GM12801 (cell line): ENCODE results near the gene MUC13.

Experiments used
- TF ChIP-seq, protein P1 (sequence below): IDR thresholded peaks from one replicate; pipeline ENCODE4 v1.5.1; 2011; ENCODE audit warnings: control low read depth; ENCODE audit not compliant: insufficient read length; ENCODE audit errors: extremely low read depth

Gene MUC13

DNA sequence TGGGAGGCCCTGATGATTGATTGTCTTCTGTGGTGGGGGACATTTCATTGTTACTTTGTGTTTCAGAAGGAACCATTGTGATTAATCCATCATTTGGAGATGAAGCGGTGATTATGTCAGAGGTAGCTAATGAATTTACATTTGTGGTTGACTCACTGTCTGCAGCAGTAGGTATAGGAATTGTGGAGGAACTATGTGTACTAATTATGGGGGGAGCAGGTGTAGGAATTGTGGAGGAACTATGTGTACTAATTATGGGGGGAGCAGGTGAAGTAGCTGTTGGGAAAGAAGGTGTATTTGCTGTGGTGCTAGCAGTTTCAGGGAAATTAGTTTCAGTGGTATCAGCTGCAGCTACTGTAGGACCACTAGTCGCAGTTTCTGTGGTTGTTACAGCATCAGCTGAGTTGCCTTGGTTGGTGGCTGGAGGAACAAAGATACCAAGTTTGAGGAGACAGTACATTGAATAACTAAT is 6.9 kb downstream of the MUC13 start:
- TF ChIP-seq, protein P1, sequence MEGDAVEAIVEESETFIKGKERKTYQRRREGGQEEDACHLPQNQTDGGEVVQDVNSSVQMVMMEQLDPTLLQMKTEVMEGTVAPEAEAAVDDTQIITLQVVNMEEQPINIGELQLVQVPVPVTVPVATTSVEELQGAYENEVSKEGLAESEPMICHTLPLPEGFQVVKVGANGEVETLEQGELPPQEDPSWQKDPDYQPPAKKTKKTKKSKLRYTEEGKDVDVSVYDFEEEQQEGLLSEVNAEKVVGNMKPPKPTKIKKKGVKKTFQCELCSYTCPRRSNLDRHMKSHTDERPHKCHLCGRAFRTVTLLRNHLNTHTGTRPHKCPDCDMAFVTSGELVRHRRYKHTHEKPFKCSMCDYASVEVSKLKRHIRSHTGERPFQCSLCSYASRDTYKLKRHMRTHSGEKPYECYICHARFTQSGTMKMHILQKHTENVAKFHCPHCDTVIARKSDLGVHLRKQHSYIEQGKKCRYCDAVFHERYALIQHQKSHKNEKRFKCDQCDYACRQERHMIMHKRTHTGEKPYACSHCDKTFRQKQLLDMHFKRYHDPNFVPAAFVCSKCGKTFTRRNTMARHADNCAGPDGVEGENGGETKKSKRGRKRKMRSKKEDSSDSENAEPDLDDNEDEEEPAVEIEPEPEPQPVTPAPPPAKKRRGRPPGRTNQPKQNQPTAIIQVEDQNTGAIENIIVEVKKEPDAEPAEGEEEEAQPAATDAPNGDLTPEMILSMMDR, result no peak

DNA sequence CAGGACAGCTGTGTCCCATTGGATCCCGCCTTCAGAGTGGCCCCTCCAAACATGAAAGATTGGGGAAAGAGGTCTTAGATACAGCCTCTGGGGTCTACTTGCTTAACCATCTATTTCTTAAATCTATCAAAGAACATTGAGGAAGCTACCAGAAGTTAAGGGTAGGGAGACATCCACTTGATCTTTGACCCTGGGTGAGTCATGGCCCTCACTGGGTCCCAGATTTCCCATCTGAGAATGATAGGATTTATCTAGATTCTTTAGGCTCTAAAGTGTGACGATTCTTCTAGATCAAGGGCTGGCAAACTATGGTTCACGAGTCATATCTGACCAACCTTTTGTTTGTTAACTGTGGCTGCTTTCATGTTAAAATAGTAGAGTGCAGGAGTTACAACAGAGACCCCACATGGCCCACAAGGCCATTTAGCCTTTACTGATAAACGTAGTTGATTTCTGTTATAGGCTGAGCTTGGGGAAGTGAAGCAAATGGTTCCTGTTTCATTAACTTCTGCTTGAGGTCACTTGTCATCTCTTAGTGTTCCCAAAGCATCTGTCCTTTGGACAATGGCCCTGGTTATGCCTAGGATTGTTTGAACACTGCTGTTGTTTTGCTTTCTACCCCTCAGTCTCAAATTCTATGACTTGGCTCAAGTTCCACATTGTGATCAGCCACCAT is 8.0 kb downstream of the MUC13 start:
- TF ChIP-seq, protein P1, result no peak

DNA sequence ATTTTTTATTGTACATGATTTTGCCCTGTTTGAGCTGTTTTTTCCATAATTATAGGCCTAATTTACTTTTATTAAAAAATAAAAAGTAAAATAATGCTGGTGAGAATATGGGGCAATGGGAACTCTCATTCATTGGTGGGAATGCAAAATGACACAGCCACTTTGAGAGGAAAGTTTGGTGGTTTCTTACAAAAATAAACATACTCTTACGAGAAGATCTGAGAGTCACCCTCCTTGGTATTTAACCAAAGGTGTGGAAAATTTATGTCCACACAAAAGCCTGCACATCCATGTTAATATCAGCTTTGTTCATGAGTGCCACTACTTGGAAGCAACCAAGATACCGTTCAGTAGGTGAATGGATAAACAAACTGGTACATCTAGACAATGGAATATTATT is 9.8 kb downstream of the MUC13 start:
- TF ChIP-seq, protein P1, result no peak

DNA sequence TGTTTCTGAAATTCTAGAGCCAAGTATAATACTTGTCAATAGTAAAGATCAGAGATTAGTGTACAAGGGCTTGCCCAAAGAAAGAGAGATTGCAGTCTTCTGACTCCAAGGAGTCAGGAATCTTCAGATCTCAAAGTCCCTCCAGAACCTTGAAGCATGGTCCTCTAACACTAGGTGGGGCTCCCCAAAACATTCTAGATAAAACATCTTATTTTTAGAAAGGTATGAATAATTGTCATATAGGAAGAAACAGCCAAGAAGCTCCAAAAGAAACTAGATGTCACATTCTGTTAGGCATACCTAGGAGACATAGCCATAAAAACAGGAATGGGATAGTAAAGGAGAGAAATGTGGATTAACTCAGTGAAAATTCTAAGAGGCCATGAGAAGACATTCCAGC is 10.7 kb downstream of the MUC13 start:
- TF ChIP-seq, protein P1, result no peak

DNA sequence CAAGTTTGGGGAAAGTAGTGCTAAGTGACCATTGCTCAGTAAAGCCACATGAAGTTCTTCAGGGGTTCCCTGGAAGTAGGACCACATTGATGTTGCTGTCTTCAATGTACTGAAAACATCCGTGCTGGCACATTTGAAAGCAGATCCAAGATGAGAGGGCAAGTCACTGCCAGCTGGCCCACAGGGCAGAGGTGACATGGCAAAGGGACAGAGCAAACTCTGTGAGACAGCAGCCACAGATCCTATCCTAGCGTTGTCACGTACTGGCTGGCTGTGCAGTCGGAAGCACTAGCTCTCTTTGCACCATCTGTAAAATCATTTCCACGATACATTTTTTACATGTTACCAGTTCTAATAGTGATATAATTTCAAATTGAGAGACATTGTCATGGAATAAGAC is 13.8 kb downstream of the MUC13 start:
- TF ChIP-seq, protein P1, result no peak

DNA sequence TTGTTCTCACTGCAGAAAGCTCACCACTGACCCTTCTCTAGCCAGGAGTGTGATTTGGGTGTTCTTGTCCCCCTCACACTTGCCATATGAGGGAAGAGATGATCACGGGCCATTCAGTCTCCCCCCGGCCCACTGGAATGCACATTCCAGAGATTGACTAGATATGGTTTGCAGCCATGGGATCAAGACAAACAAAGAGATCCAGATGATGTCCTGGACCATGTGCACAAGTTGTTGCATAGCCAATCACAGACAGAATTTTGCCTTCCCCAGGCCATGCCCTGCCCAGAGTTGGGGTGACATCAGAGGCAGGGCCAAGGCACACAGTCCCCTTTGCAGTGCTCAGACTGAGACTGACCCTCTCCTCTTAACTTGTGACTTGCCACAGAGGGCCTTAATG is 14.8 kb downstream of the MUC13 start:
- TF ChIP-seq, protein P1, result no peak

DNA sequence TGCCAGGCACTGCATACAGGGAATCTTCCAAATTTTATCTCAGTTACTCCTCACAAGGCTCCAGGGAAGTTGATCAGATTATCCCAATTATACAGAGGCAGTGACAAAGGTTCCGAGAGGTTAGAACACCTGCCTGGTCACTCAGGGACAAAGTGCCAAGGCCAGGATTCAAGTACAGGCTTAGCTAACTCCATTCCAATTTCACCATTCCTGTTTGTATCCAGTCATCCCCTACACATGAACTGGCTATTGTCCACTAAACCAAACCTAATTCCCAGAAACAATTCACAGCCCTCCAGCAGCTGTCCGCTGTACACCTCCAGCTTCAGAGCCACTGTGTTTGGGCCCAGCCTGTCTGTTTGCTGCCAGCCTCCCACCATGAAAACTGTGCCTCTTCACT is 16.0 kb downstream of the MUC13 start:
- TF ChIP-seq, protein P1, result no peak
